ENCODE results near the gene MOK.

DNA sequence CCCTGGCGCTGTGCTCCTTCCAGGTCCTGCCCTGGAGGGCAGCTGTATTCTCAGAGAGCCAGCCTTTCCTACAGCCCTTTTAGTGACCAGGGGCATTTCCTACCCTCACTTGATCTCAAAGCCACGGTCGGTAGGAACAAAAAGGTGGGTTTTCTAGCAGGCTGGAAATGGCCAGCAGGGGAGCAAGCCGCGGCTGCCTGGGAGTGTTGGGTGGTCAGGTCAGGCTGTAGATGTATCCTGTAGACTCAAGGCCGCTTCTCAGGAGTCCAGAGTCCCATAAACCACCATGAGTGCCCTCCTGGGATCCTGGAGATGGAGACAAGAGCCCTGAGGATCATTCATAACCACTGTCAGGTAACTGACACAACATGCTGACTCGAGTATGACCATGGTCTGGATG, 39.1 kb upstream of the MOK start:
- TF ChIP-seq, protein P1, sequence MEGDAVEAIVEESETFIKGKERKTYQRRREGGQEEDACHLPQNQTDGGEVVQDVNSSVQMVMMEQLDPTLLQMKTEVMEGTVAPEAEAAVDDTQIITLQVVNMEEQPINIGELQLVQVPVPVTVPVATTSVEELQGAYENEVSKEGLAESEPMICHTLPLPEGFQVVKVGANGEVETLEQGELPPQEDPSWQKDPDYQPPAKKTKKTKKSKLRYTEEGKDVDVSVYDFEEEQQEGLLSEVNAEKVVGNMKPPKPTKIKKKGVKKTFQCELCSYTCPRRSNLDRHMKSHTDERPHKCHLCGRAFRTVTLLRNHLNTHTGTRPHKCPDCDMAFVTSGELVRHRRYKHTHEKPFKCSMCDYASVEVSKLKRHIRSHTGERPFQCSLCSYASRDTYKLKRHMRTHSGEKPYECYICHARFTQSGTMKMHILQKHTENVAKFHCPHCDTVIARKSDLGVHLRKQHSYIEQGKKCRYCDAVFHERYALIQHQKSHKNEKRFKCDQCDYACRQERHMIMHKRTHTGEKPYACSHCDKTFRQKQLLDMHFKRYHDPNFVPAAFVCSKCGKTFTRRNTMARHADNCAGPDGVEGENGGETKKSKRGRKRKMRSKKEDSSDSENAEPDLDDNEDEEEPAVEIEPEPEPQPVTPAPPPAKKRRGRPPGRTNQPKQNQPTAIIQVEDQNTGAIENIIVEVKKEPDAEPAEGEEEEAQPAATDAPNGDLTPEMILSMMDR (conservative IDR thresholded peaks at IDR 0.05 in 1 of 2, IDR thresholded peaks at IDR 0.05 in 1 of 2; ENCODE audit: extremely low read depth in 1 of 2, insufficient read depth in 1 of 2, low read depth in 1 of 2, low read length in 2 of 2): no peak
- TF ChIP-seq EZH2 (IDR thresholded peaks at IDR 0.05; ENCODE audit: borderline replicate concordance, low read length): no peak

All from mammary epithelial cell (primary cell).